Left lung (tissue), 8 donors: ENCODE data around the gene JAM3. TPM values are rescaled to one million over a fixed set of nuclear protein-coding genes. Genes with fewer than 3 reads are reported as not detected.

Experiments used
- polyA plus RNA-seq, 6 donors: library from polyadenylated mRNA; unstranded; fragments of 120-200 nt; gene quantifications; one replicate each; pipeline ENCODE4 v1.2.1, GENCODE V29; 2013; ENCODE audit not compliant: insufficient read length in 6 of 6
- total RNA-seq, 2 donors: library from RNA; stranded (reverse); fragmentation: NEBNext Ultra II Directional; extraction: Animal tissue kit (Norgen Biotek cat#: 25700); gene quantifications; one replicate each; pipeline ENCODE4 v1.2.1, GENCODE V29; 2021
- donor health status: DM: no; HTN: yes; CAD: no.
- donor health status: DM: no; HTN: no; CAD: no.

The JAM3 gene
- total and polyA plus RNA-seq, 8 donors, result 29.4 to 85.4 (median 73.0) TPM

Other genes starting within 250 kb of the JAM3 start
- gene SPATA19, start 223.6 kb upstream of the JAM3 start, total RNA-seq, result not detected
- not detected for gene SPATA19, start 223.6 kb upstream of the JAM3 start, polyA plus RNA-seq
- 1 to 10 TPM; 8.7 to 9.9 TPM for gene IGSF9B, start 112.1 kb upstream of the JAM3 start, total RNA-seq
- gene IGSF9B, start 112.1 kb upstream of the JAM3 start, polyA plus RNA-seq, result 1 to 10 TPM; 1.8 to 3.9 (median 2.7) TPM
- gene NCAPD3, start 154.9 kb downstream of the JAM3 start, total RNA-seq, result 10 to 100 TPM; 16.4 to 24.4 TPM
- 10 to 100 TPM; 28.4 to 37.7 (median 33.4) TPM for gene NCAPD3, start 154.9 kb downstream of the JAM3 start, polyA plus RNA-seq
- 10 to 100 TPM; 42.5 to 45.2 TPM for gene VPS26B, start 155.6 kb downstream of the JAM3 start, total RNA-seq
- 10 to 100 TPM; 52.8 to 64.8 (median 56.6) TPM for gene VPS26B, start 155.6 kb downstream of the JAM3 start, polyA plus RNA-seq
- gene THYN1, start 184.3 kb downstream of the JAM3 start, total RNA-seq, result 10 to 100 TPM; 32.5 to 34.7 TPM
- 10 to 100 TPM; 59.6 to 78.2 (median 63.4) TPM for gene THYN1, start 184.3 kb downstream of the JAM3 start, polyA plus RNA-seq
- 10 to 100 TPM; 31.5 to 48.8 TPM for gene ACAD8, start 184.5 kb downstream of the JAM3 start, total RNA-seq
- 10 to 100 TPM; 32.6 to 42.3 (median 38.8) TPM for gene ACAD8, start 184.5 kb downstream of the JAM3 start, polyA plus RNA-seq
- gene GLB1L3, start 207.3 kb downstream of the JAM3 start, total RNA-seq, result under 1 TPM; 0.12 to 0.29 TPM
- gene GLB1L3, start 207.3 kb downstream of the JAM3 start, polyA plus RNA-seq, result under 1 TPM in 4 of 6 donors, not detected in 2; 0.10 to 0.21 (median 0.15) TPM